ENCODE results near the gene TIMM17B.
A peak's percentile ranks its signal among the peaks of the same experiment; 100 is the strongest.

TIMM17B gene

DNA sequence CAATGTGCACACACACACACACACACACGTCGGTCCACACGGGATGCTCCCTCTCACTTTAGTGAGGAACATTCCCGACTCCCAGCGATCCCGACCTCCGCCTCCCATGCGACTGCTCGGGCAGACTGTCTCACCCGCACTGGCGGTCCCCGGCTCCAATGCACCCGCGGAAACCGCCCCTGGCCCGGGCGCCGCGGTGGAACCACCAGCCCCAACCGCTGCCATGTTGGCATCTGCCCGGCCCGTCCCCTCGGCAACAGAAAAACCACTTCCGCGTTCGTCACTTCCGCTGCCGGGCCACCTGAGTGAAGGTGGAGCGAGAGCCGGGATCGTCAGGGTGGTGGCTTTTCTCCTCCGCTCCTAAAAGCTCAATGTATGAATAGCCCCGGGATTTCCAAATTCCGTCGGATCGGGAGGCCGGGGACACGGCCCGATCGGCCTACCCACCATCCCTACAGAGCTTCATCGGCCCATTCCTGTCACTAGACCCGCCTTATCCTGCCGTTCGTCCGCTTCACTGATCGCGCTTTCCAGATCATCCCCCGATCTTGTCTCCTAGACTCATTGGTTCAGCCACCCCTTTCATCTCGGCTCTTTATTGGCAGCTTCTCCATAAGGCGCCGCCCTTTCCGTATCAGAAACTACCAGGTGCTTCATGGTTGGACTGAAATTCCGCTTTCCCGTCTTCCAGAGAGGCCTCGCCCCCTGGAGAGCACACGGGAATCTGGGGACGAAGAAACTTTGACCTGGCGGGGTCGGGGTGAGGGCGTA, 14.0 kb upstream of the TIMM17B start, which contains the start of gene SLC35A2:
Gene SLC35A2 (minus strand): TSS at position 235 of the 771 bp plus-strand sequence. CDS start 10 bp downstream, at position 225.
- DNase-seq (ENCODE audit: low read depth), result peak; percentile 58
- H3K4me3 ChIP-seq (ENCODE audit: control insufficient read depth, low read depth, low read length), result peak within 1 kb of the TSS; percentile 68
- TF ChIP-seq CTCF (conservative IDR thresholded peaks at IDR 0.05; ENCODE audit: control insufficient read depth, insufficient read depth, low read depth, low read length), result no peak

- H3K4me3 ChIP-seq (ENCODE audit: control insufficient read depth, low read depth, low read length), result peak overlapping the region; percentile 68
- peak; percentile 19 for DNase-seq (ENCODE audit: low read depth)
- TF ChIP-seq CTCF (conservative IDR thresholded peaks at IDR 0.05; ENCODE audit: control insufficient read depth, insufficient read depth, low read depth, low read length), result no peak
These were observed 13.4 kb upstream of the TIMM17B start for GRCh38 chrX:48910926-48911411.

- H3K4me3 ChIP-seq (ENCODE audit: control insufficient read depth, low read depth, low read length), result no peak overlapping the region
- DNase-seq (ENCODE audit: low read depth), result no peak
- TF ChIP-seq CTCF (conservative IDR thresholded peaks at IDR 0.05; ENCODE audit: control insufficient read depth, insufficient read depth, low read depth, low read length), result no peak
These were observed 12.2 kb upstream of the TIMM17B start for GRCh38 chrX:48909703-48910294.

DNA sequence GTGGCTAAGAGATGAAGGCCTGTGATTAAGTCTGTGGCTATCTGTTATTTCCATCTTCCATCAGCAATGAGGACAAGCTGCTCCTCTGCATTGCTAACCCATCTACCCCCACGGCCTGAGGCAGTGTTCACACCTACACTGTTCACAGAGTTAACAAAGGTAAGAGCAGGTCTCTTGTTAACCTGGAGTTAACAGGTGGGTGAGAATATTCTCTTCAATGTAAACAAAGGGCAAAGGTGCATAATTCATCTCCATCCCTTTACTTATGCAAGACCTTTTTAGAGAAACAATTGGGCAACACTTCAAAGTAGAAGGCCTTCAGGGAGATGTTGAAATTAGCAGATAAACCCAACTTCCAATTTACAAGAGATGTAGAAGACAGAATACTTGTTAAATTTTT, 11.0 kb upstream of the TIMM17B start:
- TF ChIP-seq CTCF (conservative IDR thresholded peaks at IDR 0.05; ENCODE audit: control insufficient read depth, insufficient read depth, low read depth, low read length), result no peak
- H3K4me3 ChIP-seq (ENCODE audit: control insufficient read depth, low read depth, low read length), result no peak overlapping the region
- DNase-seq (ENCODE audit: low read depth), result no peak

GRCh38 chrX:48905090-48905790, 7.7 kb upstream of the TIMM17B start:
- TF ChIP-seq CTCF (conservative IDR thresholded peaks at IDR 0.05; ENCODE audit: control insufficient read depth, insufficient read depth, low read depth, low read length), result no peak
- DNase-seq (ENCODE audit: low read depth), result no peak
- no peak overlapping the region for H3K4me3 ChIP-seq (ENCODE audit: control insufficient read depth, low read depth, low read length)

- DNase-seq (ENCODE audit: low read depth), result no peak
These were observed 7.1 kb upstream of the TIMM17B start for GRCh38 chrX:48904626-48905025.

More at GRCh38 chrX:48904626-48905025, 7.1 kb upstream of the TIMM17B start:
- no peak overlapping the region for H3K4me3 ChIP-seq (ENCODE audit: control insufficient read depth, low read depth, low read length)
- no peak for TF ChIP-seq CTCF (conservative IDR thresholded peaks at IDR 0.05; ENCODE audit: control insufficient read depth, insufficient read depth, low read depth, low read length)
